GM19463 (cell line): ENCODE results near the gene YTHDF1.

Source experiments
- ATAC-seq: cut with Tn5 transposase; IDR thresholded peaks from one replicate; pipeline ENCODE4 v1.9.1; 2021; ENCODE audit warnings: mild to moderate bottlenecking, moderate library complexity; ENCODE audit not compliant: unreplicated experiment

Gene YTHDF1

GRCh38 chr20:63186528-63187316, 29.2 kb downstream of the YTHDF1 start:
- no peak for ATAC-seq

- ATAC-seq, result no peak
These were observed 29.8 kb downstream of the YTHDF1 start for GRCh38 chr20:63186084-63186483.

- no peak for ATAC-seq
These were observed 30.6 kb downstream of the YTHDF1 start for GRCh38 chr20:63185215-63185796.

GRCh38 chr20:63183422-63184146, 32.3 kb downstream of the YTHDF1 start:
- no peak for ATAC-seq

GRCh38 chr20:63182946-63183415, 33.0 kb downstream of the YTHDF1 start:
- ATAC-seq, result no peak

GRCh38 chr20:63182425-63182824, 33.5 kb downstream of the YTHDF1 start:
- ATAC-seq, result no peak

GRCh38 chr20:63181226-63181625, 34.7 kb downstream of the YTHDF1 start:
- ATAC-seq, result no peak

GRCh38 chr20:63180569-63181185, 35.3 kb downstream of the YTHDF1 start:
- ATAC-seq, result no peak

- no peak for ATAC-seq
These were observed 36.0 kb downstream of the YTHDF1 start for GRCh38 chr20:63179687-63180568.

GRCh38 chr20:63178889-63179686, 36.8 kb downstream of the YTHDF1 start:
- peak; percentile 47 for ATAC-seq

- no peak for ATAC-seq
These were observed 37.5 kb downstream of the YTHDF1 start for GRCh38 chr20:63178446-63178820.

- ATAC-seq, result no peak
These were observed 38.0 kb downstream of the YTHDF1 start for GRCh38 chr20:63177785-63178445.

GRCh38 chr20:63177134-63177784, 38.7 kb downstream of the YTHDF1 start:
- ATAC-seq, result no peak

GRCh38 chr20:63176427-63177133, 39.4 kb downstream of the YTHDF1 start:
- ATAC-seq, result no peak

- no peak for ATAC-seq
These were observed 39.9 kb downstream of the YTHDF1 start for GRCh38 chr20:63176034-63176426.

- no peak for ATAC-seq
These were observed 40.7 kb downstream of the YTHDF1 start for GRCh38 chr20:63175038-63175895.
